GM18508 (cell line): ENCODE measurements around the gene ACLY.
"Not testable (repeated sequence)": the region's sequence is repeated elsewhere in the genome, so short reads cannot be mapped to it uniquely, and the experiment has no call there.

Experiments
- ATAC-seq: cut with Tn5 transposase; IDR thresholded peaks from one replicate; pipeline ENCODE4 v1.9.1; 2021; ENCODE audit warnings: moderate number of reproducible peaks; ENCODE audit not compliant: insufficient read depth, unreplicated experiment

Gene ACLY

DNA sequence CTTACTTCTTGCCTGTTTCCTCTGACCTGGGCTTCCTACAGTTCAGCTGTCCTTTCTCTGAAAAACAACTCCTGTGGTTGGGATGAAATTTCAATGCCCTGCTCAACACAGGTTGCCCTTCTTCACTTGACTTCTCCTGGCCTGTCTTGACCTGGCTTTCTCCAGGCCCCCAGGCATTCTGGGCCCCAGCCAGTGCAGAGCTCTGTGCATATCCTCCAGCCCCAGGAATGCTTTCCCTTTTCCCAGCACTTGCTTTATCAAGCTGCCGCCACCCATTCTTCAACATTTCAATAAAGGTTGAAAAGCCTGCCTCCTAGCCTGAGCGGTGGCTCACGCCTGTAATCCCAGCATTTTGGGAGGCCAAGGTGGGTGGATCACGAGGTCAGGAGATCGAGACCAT is 22.4 kb upstream of the ACLY start:
- no peak for ATAC-seq

- no peak for ATAC-seq
Measured at GRCh38 chr17:41939693-41940090, 20.9 kb upstream of the ACLY start.

DNA sequence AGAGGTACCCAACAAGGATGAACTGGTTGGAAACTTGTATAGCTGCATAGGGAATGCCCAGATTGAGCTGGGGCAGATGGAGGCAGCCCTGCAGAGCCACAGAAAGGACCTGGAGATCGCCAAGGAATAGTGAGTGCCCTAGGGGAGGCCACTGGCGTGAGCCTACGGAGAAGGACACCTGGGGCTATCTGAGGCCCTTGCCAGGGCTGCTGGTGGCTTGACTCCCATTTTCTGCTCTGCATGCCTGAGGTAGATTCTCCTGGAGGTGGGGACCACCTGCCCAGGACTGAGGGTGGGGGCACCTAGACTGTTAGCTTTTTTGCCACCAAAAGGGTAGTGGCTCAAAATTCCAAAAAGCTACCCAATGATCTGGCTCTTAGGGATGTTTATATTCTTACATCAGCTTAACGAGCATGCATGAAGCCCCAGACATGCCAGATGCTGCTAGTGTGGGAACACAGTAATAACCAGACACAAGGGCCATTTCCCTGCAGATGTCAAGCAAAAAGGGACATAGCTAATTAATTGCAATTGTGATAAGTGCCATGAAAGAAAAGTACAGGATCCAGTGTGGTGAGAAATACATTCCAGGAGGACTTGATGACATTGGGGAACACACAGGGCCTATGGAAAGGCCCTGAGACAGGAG is 20.4 kb upstream of the ACLY start:
- ATAC-seq: no peak

- no peak for ATAC-seq
Measured at GRCh38 chr17:41937970-41938954, 19.5 kb upstream of the ACLY start.

GRCh38 chr17:41935641-41936040 is 16.9 kb upstream of the ACLY start:
- ATAC-seq: no peak

GRCh38 chr17:41932816-41933389 is 14.2 kb upstream of the ACLY start:
- no peak for ATAC-seq

DNA sequence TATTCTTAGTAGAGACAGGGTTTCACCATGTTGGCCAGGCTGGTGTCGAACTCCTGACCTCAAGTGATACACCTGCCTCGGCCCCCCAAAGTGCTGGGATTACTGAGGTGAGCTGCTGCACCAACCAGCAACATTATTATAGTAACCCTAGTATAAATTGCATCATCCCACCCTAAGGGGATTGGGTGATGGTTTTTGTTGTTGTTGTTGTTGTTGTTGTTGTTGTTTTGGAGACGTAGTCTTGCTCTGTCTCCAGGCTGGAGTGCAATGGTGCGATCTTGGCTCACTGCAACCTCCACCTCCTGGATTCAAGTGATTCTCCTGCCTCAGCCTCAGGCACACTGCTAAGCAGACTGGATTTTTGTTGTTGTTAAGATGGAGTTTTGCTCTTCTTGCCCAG is 13.0 kb upstream of the ACLY start:
- ATAC-seq: not testable (repeated sequence)

DNA sequence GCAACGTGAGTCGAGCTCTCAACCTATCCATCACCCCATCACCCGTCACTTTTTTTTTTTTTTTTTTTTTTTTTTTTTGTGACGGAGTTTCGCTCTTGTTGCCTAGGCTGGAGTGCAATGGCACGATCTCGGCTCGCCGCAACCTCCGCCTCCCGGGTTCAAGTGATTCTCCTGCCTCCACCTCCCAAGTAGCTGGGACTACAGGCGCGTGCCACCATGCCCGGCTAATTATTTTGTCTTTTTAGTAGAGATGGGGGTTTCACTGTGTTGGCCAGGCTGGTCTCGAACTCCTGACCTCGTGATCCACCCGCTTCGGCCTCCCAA is 12.0 kb upstream of the ACLY start:
- not testable (repeated sequence) for ATAC-seq

GRCh38 chr17:41930009-41930832 is 11.5 kb upstream of the ACLY start, which contains the start of gene ODAD4:
ODAD4 (plus strand) TSS chr17:41930617; CDS start chr17:41930724, 107 bp downstream.
- ATAC-seq: peak; percentile 56

GRCh38 chr17:41928693-41929251 is 10.0 kb upstream of the ACLY start:
- ATAC-seq: no peak

GRCh38 chr17:41925991-41926590 is 7.3 kb upstream of the ACLY start:
- ATAC-seq: no peak

- ATAC-seq: no peak
Measured at GRCh38 chr17:41920580-41920955, 1.8 kb upstream of the ACLY start.

DNA sequence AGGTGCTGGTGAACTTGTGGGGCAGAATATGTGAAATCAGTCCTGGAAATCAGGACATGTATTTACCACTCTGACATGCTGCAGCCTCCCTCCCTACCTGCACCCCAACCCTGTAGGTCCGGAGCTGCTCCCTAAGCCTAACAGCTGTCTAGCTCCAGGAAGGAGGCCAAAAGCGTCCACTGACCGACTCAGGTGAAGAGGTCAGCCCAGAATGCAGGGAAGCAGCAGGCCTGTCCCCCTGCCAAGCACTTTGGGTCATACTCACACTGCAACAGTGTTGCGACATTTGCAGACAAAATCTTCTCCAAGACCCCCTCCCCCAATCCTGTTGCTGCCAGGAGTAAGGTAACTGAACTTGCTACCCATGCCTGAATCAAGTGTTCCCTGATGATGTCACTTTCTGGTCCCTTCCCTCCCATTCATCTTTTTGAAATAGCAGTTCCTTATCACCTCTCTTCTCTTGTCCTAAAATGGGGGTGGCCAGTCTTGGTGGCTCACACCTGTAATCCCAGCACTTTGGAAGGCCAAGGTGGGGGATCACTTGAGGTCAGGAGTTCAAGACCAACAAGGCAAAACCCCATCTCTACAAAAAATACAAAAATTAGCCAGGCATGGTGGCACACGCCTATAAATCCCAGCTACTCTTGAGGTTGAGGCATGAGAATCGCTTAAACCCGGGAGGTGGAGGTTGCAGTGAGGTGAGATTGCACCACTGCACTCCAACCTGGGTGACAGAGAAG is 1.3 kb upstream of the ACLY start:
- no peak for ATAC-seq

DNA sequence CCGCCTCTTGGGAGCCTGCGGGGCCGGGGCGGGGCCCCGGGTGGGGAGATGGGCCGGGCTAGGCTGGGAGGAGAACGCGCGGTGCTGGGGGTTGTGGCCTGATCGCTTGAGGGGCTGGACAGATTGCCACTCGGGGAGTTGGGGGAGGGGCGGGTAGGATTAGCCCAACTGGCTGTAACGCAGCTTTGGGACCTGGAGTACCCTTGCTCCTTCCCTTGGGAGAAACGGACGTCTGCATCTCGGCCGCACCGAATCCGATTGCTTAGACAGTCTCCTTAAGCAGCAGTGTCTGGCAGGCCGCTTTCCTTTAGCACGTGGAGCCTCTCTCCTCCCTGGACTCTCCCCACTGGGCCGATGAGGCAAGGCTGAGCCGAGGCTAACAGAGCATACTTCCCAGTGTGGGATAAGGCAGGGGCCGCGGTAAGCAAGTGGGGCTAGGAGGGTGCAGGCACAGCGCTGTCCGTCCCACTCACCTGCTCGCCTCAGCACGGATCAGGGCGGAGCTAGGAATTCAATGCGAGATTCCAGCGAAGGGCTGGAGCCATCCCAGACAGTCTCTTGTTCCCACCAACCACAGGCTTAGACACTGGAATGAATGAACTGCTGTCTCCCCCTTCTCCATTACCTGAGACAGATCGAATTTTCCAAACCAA is 540 bp upstream of the ACLY start:
- ATAC-seq: no peak

DNA sequence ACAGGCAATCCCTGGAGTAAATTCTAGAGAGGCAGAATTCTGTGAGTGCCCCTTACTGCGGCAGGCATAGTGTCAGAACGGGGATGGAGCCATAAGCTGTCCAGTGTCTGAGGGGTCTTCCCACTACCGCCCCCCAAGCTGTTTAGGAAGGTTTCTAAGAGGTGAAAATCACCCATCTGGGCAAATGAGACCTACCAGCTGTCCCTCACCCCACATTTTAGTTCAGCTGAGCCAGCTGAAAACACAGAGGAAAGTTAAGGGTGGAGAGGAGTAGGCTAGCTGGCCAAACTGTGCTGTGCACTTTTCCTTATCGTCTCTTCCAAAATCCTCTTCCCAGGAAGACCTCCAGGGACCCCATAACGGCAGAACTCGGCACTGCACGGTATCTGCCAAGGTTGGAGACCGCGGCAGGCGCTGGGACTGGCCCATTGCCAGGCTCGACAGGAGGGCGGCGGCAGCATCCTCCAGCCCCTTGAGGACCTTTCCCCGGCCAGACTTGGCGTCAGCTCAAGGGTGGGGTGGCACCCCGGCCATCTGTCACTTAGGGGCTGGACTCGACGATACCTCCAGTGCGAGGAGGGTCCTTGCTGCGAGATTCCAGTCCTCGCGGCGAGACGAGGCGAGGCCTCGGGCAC is 955 bp downstream of the ACLY start:
- no peak for ATAC-seq

- ATAC-seq: no peak
Measured at GRCh38 chr17:41917192-41917591, 1.6 kb downstream of the ACLY start.

- ATAC-seq: no peak
Measured at GRCh38 chr17:41915566-41915965, 3.2 kb downstream of the ACLY start.

DNA sequence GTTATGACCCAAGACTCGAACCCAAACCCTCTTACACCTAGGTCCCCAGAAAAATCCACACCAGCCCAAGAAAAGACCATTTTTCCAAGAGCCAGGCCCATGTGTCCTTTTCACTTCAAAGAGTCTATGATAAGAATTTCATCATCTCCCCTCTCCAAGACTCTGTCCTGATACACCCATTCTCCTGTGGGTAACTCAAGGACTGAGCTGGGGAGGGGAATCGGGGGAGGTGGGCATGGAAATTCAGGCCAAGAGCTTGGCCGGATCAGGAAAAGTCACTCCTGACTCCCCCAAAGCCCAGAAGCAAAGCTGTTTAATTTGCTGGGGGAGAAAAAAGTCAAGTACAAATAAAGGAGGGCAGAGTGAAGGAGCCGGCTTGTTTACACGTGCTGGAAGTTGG is 3.7 kb downstream of the ACLY start:
- no peak for ATAC-seq
